GM18867 (cell line): ENCODE measurements around the gene PNPLA1.

Experiments used
- ATAC-seq: cut with Tn5 transposase; IDR thresholded peaks from one replicate; pipeline ENCODE4 v1.9.1; 2021; ENCODE audit warnings: mild to moderate bottlenecking, moderate library complexity; ENCODE audit not compliant: unreplicated experiment

PNPLA1 gene

DNA sequence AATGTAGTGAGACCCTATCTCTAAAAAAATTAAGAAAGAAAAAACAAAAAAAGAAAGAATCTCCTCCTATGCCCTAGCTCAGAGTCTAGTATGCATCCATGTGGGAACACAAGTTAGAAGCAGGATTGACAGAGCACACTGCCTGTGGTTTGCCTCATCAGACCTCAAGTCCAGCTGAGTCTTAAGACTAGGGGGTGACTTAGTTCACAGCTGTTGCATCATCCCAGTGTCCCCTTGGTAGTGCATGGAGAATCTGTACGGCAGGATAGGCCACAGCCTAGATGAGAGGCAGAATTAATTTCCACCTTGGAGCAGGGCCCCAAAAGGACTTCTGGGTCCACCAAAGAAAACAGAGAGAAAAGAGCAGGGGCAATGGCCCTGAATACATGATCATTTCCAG is 13.7 kb downstream of the PNPLA1 start:
- ATAC-seq: no peak

GRCh38 chr6:36284359-36284758 is 14.5 kb downstream of the PNPLA1 start:
- ATAC-seq: no peak

DNA sequence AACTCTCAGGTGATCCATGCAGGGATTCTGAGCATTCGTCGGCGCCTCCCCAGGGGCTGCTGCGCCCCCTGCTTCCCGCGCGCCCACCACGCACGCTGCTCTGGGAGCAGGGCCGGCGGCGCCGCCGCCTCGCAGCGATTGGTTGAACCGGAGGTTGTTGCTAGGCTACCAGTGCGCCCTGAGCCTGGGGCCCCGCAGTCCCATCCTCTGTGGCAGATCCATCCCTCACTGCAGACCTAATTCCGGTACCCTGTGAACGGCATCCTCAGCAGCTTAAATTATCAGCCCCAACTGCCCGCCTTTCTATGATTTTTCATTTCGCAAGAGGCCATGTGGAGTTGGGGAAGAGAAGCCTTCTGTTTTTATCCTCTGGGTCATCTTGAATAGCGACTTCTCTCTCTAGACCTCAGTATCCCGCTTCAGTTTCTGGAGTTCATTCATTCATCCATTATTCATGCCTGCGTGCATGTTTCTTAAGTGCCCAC is 15.4 kb downstream of the PNPLA1 start:
- no peak for ATAC-seq

GRCh38 chr6:36285797-36286196 is 15.9 kb downstream of the PNPLA1 start:
- no peak for ATAC-seq

DNA sequence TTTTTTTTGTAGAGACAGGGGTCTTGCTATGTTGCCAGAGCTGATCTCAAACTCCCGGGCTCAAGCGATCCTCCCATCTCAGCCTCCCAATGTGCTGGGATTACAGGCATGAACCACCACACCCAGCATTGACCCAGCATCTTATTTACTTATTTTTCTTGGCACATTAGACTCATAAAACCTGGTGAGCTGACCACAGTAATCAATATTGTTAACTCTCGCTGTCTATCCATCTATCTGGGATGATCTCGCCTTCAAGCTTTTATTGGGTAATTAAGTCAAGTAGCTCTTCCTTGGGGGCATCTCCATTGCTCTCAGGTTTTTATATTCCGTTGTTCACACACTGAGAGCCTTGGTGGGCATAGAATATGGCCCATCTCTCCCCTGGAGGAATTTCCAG is 17.0 kb downstream of the PNPLA1 start:
- ATAC-seq: no peak

GRCh38 chr6:36289281-36289878 is 19.5 kb downstream of the PNPLA1 start:
- no peak for ATAC-seq

DNA sequence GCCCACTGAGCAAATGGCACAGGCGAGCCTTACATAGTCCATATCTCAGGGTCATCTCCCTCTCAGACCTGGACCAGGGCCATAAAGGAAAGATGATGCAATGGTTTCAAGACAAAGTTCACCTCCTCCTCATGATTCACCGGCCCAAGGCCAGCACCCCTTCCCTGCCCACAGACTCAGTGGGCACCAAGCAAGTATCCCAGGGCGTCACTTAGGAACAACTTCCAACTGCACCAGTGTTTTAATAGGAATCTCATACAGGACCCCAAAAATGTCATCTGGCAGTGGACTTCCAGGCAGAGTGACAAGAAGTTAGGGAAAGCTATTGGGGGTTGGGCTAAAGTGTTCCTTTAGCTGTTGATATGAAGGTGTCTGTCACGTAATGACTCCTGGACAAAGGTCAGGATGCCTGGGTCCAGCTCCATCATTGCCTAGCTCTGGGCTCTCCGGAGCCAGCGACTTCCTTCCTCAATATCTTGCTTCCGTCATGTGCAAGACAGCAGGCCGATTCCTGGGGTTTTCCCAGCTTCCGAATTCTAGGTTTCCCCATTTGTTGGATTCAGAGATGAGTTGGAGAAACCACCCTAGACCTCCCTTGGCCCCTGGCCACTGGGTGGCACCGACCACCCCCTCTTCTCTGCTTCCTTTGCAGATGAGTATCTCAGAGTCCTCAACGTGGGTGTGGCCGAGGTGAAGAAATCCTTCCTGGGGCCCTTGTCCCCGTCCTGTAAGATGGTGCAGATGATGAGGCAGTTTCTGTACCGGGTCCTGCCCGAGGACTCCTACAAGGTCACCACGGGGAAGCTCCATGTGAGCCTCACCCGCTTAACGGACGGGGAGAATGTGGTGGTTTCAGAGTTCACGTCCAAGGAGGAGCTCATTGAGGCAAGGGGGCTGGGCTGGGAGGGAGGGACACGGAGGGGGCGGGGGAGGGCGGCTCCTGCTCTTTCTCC is 21.1 kb downstream of the PNPLA1 start:
- ATAC-seq: no peak

DNA sequence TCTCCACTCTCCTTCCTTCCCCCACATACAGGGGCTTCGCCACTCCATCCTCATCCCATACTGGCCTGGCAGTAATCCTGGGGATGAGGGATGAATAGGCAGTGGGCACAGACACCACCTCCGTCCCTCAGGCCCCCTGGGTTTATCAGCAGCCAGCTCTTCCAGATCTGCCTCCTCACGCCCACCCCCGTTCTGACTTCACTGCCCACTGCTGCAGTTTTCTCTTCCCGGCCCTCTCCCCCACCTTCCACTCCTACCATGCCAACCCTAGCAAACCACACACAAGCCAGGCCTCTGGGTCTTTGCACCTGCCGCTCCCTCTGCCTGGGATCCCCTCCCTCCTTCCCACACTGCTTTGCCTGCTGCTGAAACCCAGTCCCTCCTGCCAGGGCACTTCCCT is 22.3 kb downstream of the PNPLA1 start:
- ATAC-seq: no peak

GRCh38 chr6:36296240-36296639 is 26.4 kb downstream of the PNPLA1 start:
- no peak for ATAC-seq

- no peak for ATAC-seq
Measured at GRCh38 chr6:36297051-36297450, 27.2 kb downstream of the PNPLA1 start.

DNA sequence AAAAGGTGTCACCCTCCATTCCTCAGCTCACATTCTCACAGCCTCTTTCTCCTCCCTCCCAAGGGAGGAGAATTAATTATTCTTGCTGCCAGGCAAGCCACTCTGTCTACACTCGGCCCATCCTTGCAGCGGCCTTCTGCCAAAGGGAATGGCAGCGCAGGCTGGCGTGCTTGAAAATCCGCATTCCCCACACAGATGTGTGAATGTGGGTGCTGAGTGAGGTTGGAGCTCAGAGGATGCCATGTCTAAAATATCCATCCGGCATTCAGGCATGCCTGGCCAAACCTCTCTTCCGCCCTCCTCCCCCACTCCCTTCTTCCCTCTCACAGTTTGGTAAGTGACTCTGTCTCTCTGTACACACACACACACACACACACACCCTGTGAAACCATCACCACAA is 27.7 kb downstream of the PNPLA1 start:
- no peak for ATAC-seq

GRCh38 chr6:36298027-36298426 is 28.2 kb downstream of the PNPLA1 start:
- no peak for ATAC-seq

DNA sequence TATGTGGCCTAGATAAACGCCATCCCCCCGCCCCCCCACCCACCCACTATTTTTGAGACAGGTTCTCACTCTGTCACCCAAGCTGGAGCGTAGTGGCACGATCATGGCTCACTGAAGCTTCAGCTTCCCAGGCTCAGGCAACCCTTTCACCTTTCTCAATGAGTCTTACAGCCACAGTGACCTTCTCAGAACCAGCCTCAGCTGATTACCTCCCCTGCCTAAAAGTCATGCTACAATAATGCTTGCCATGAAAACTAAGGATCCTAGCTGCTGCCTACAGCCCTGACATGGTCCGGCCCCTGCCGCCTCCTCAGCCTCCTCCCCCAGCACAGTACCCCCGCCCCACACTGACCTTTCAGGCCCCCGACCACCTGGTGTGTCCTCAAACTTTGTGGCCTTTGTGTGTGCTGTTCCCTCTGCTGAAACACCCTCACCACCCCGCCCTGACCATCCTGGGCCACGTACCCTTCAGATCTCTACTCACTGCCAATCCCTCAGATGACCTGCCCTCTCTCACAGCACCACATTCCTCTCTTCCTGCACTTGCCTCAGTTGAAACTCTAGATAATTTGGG is 31.3 kb downstream of the PNPLA1 start:
- ATAC-seq: no peak

- no peak for ATAC-seq
Measured at GRCh38 chr6:36301781-36302180, 31.9 kb downstream of the PNPLA1 start.

- ATAC-seq: peak; percentile 58
Measured at GRCh38 chr6:36302227-36302976, 32.5 kb downstream of the PNPLA1 start.

- no peak for ATAC-seq
Measured at GRCh38 chr6:36305885-36306284, 36.0 kb downstream of the PNPLA1 start.

GRCh38 chr6:36306375-36306774 is 36.5 kb downstream of the PNPLA1 start:
- ATAC-seq: no peak

DNA sequence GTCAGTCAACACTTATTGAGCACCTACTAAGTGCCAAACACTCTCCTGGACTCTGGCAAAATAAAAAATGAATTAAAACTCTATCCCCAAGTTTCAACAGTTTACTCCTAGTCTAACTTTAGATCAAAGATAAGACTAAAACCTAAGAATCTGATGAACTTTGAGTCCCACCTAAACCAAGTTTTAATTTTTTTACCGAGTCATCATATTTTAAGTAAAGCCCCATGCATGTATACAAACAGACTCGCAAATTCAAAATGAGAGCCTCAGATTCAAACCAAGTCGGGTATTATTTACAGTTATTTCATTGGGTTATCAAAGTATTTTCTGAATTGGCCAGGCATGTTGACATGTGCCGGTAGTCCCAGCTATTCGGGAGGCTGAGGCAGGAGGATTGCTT is 38.7 kb downstream of the PNPLA1 start:
- no peak for ATAC-seq

DNA sequence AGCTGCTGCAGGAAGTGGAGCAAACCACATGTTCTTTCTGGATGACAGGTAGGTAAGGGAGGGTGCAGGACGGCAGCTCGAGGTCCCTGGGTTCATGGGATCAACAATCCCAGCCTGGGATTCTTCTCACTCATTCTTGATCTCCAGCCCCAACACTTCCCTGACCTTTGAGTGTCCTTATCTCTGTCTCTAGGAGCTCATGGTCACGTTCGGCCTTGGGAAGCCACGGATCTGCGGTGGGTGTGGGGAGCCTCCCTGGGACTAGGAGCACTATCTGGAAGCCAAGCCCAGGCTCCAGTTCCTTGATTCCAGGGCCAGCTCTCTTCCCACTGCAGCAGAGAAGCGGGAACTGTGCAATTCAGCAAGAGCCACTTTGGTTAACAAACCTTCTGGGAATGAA is 39.3 kb downstream of the PNPLA1 start:
- ATAC-seq: no peak

DNA sequence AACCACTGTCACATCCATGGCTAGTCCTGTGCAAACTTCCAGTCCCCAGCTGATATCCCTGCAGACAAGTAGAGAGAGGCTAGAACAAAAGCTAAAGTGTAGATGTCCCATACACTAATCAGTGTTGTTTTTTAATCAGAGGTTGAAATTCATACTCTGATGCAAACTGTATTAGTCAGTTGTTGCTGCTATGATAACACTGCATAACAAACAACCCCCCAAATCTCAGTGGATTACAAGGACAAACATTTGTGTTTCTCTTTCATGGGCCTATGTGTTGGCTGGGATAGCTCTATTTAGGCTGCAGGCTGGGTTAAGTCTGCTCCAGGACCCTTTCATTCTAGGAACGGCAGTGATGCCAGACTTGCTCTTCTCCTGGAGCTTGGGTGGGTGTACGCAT is 40.0 kb downstream of the PNPLA1 start:
- no peak for ATAC-seq
